HepG2 (cell line): ENCODE results near the gene PADI4. TPM values are rescaled to one million over a fixed set of nuclear protein-coding genes. Genes with fewer than 3 reads are reported as not detected.

Experiments used
- ATAC-seq: fragments of 200-7000 bp; cut with Tn5 transposase; 3 replicates; pipeline ENCODE4 v1.9.1; 2020; ENCODE audit warnings: mild to moderate bottlenecking, moderate library complexity
- BruUV-seq: library from RNA; stranded (reverse); fragments of 400-500 nt; replicated peaks from 2 replicates; lab custom pipeline; 2021; lab: Mats Ljungman, UMichigan
- CTCF ChIA-PET: fragments of 300-600 bp; formaldehyde crosslinking; extraction: SDS; loops from one replicate; lab custom pipeline; 2021; ENCODE audit warnings: low total read pairs, inconsistent platforms, low intra/inter-chr PET ratio; lab: Yijun Ruan, JAX
- POLR2A ChIA-PET: fragments of 350-600 bp; sonication (Branson Sonifier 250); formaldehyde crosslinking; loops from one replicate; lab custom pipeline; 2020; ENCODE audit warnings: antibody characterized with exemption, inconsistent platforms; lab: Yijun Ruan, JAX
- DNase-seq: peaks from one replicate; pipeline ENCODE4 v3.0.0-alpha.2; 2015; ENCODE audit warnings: low spot score
- FAIRE-seq: peaks from 3 replicates; lab custom pipeline; 2011; peaks lifted over from hg19 to GRCh38; lab: Jason Lieb, UNC
- H2AFZ ChIP-seq: one replicate; pipeline ENCODE4 v1.6.1; 2011; ENCODE audit warnings: low read length, inconsistent platforms
- H3K27ac ChIP-seq: fragments of 300-600 bp; 3 replicates; pipeline ENCODE4 v1.8.0; 2011; ENCODE audit warnings: mixed run types, mild to moderate bottlenecking, mixed read lengths, low read length, inconsistent platforms; ENCODE audit not compliant: insufficient read depth; ENCODE audit errors: extremely low read length
- H3K27me3 ChIP-seq, 2 experiments: fragments of 200-600 bp in 1 of 2; 2 replicates in 1 of 2; 3 replicates in 1 of 2; pipeline versions ENCODE4 v1.6.0 to v1.8.0; 2011; ENCODE audit warnings: low read length in 2 of 2, mild to moderate bottlenecking in 2 of 2, moderate library complexity in 2 of 2, inconsistent platforms in 1 of 2; ENCODE audit not compliant: insufficient read depth in 2 of 2, control insufficient read depth in 1 of 2
- H3K36me3 ChIP-seq, 2 experiments: fragments of 200-600 bp in 1 of 2; replicated peaks in 1 of 2; 2 replicates in 1 of 2; 3 replicates in 1 of 2; pipeline versions ENCODE4 v1.5.1 to v1.8.0; 2011; ENCODE audit warnings: low read length in 2 of 2, inconsistent platforms in 1 of 2; ENCODE audit not compliant: insufficient read depth in 2 of 2, control insufficient read depth in 1 of 2
- H3K4me1 ChIP-seq: 2 replicates; pipeline ENCODE4 v1.5.1; 2012; ENCODE audit warnings: low read length, inconsistent platforms; ENCODE audit not compliant: insufficient read depth
- H3K4me2 ChIP-seq: 2 replicates; pipeline ENCODE4 v1.6.0; 2011; ENCODE audit warnings: low read depth, low read length, inconsistent platforms
- H3K4me3 ChIP-seq, 3 experiments: fragments of 200-600 bp in 1 of 3; sonication (generic), shearing (Covaris generic) in 1 of 3; replicated peaks in 1 of 3; 2 replicates each; pipeline ENCODE4 v1.5.1; 2011 to 2016; ENCODE audit warnings: low read length in 3 of 3, inconsistent platforms in 2 of 3, low read depth in 2 of 3, mild to moderate bottlenecking in 2 of 3, control low read depth in 1 of 3, mixed read lengths in 1 of 3; ENCODE audit not compliant: insufficient read depth in 1 of 3
- H3K79me2 ChIP-seq: one replicate; pipeline ENCODE4 v1.6.1; 2011; ENCODE audit warnings: low read length, inconsistent platforms; ENCODE audit not compliant: insufficient read depth
- H3K9ac ChIP-seq: 2 replicates; pipeline ENCODE4 v1.6.0; 2011; ENCODE audit warnings: mild to moderate bottlenecking, low read depth, low read length, inconsistent platforms; ENCODE audit not compliant: insufficient read depth
- H3K9me3 ChIP-seq: 2 replicates; pipeline ENCODE4 v1.5.1; 2012; ENCODE audit warnings: mild to moderate bottlenecking, low read length
- H4K20me1 ChIP-seq: 2 replicates; pipeline ENCODE4 v1.6.0; 2011; ENCODE audit warnings: inconsistent platforms, mild to moderate bottlenecking, low read length, moderate library complexity; ENCODE audit not compliant: insufficient read depth
- AKAP8 ChIP-seq: sonication (generic); formaldehyde crosslinking; IDR thresholded peaks from 2 replicates; pipeline ENCODE4 v1.5.1; 2020; ENCODE audit warnings: mild to moderate bottlenecking, missing genetic modification reagents
- CBX5 ChIP-seq: sonication (generic); formaldehyde crosslinking; IDR thresholded peaks from 2 replicates; pipeline ENCODE4 v1.4.0; 2020; ENCODE audit warnings: missing genetic modification reagents, borderline replicate concordance
- E2F2 ChIP-seq: sonication (generic); formaldehyde crosslinking; IDR thresholded peaks from 2 replicates; pipeline ENCODE4 v1.4.0; 2020; ENCODE audit warnings: missing genetic modification reagents, borderline replicate concordance
- SAP130 ChIP-seq: IDR thresholded peaks from 2 replicates; pipeline ENCODE4 v1.6.1; 2016; ENCODE audit warnings: low read depth
- SIN3A ChIP-seq: IDR thresholded peaks from 2 replicates; pipeline ENCODE4 v1.6.1; 2011; ENCODE audit warnings: low read depth, mild to moderate bottlenecking, control low read depth, low read length, borderline replicate concordance
- TRIM24 ChIP-seq: sonication (generic); formaldehyde crosslinking; IDR thresholded peaks from 2 replicates; pipeline ENCODE4 v1.8.0; 2022; ENCODE audit warnings: mild to moderate bottlenecking, missing genetic modification reagents
- ZKSCAN5 ChIP-seq: sonication (generic); formaldehyde crosslinking; IDR thresholded peaks from 2 replicates; pipeline ENCODE4 v1.5.1; 2020; ENCODE audit warnings: mild to moderate bottlenecking, missing genetic modification reagents
- ZNF17 ChIP-seq: sonication (generic); formaldehyde crosslinking; IDR thresholded peaks from 2 replicates; pipeline ENCODE4 v1.5.0; 2020; ENCODE audit warnings: mild to moderate bottlenecking, missing genetic modification reagents
- ZNF430 ChIP-seq: sonication (generic); formaldehyde crosslinking; IDR thresholded peaks from 2 replicates; pipeline ENCODE4 v1.9.0; 2021; ENCODE audit warnings: mild to moderate bottlenecking, missing genetic modification reagents
- ZNF512 ChIP-seq: sonication (generic); formaldehyde crosslinking; IDR thresholded peaks from 2 replicates; pipeline ENCODE4 v1.4.0; 2020; ENCODE audit warnings: mild to moderate bottlenecking, missing genetic modification reagents
- WGBS: methylation state at CpG from one replicate; pipeline ENCODE4 v1.1.6; 2017; ENCODE audit warnings: low lambda C conversion rate; 5-methylcytosine and 5-hydroxymethylcytosine counted together
- in situ Hi-C: cut with HindIII; loops from 2 replicates; pipeline ENCODE4 v1.10.0; 2017; ENCODE audit warnings: low pct_unique_long_range_greater_than_20kb; ENCODE audit not compliant: extremely low pct_ligation_motif_present
- intact Hi-C: fragments of 100-400 bp; cut with micrococcal nuclease; formaldehyde crosslinking; loops from one replicate; pipeline ENCODE4 v1.10.0; 2022; ENCODE audit not compliant: unreplicated experiment
- polyA plus RNA-seq, 8 experiments: library from polyadenylated mRNA; depleted of rRNA in 3 of 8; stranded (reverse) in 7 of 8; unstranded in 1 of 8; fragments of >200 nt; fragmentation: Illumina TruSeq in 4 of 8; extraction: Trizol in 4 of 8; gene quantifications; 2 replicates each; pipeline versions ENCODE4 v1.2.1 to v1.2.3, GENCODE V29; 2011 to 2016; ENCODE audit warnings: low read depth in 4 of 8, missing spikeins in 1 of 8, mixed read lengths in 1 of 8; ENCODE audit not compliant: insufficient read depth in 1 of 8
- total RNA-seq, 5 experiments: library from RNA; depleted of rRNA; stranded (reverse); fragments of >200 nt; fragmentation: Illumina TruSeq; extraction: Trizol; gene quantifications; 2 replicates each; pipeline ENCODE4 v1.2.3, GENCODE V29; 2016; ENCODE audit warnings: low read depth in 1 of 5

The PADI4 gene
- total and polyA plus RNA-seq, 2 of the 13 experiments (the other 11 are each of a cell fraction or from before 2014, with no cell fraction given) = 0.04 TPM

- POLR2A ChIA-PET = no interaction called here
- intact Hi-C loops = no loop called here
- no peaks in the 10 kb centered on the region for H3K36me3 ChIP-seq
- TF ChIP-seq ZKSCAN5 (CRISPR knock-in tag) (no peak), AKAP8 (CRISPR knock-in tag) (no peak), SAP130 (no peak), ZNF512 (CRISPR knock-in tag) (no peak), TRIM24 (CRISPR knock-in tag) (no peak), SIN3A (no peak), E2F2 (no peak), CBX5 (no peak), ZNF17 (no peak), ZNF430 (no peak)
- TF ChIP-seq, all 625 proteins: peak for 0
- Histone ChIP-seq H3K4me3 (no peak overlapping the region), H3K9ac (no peak overlapping the region), H4K20me1 (no peaks in the 10 kb centered on the region), H2AFZ (no peak overlapping the region), H3K27ac (no peak overlapping the region), H3K79me2 (no peaks in the 10 kb centered on the region), H3K4me2 (no peak overlapping the region), H3K9me3 (no peaks in the 10 kb centered on the region), H3K27me3 (peaks cover 0 to 3% of the 10 kb centered on the region in 2 experiments; a peak in 2 of 5 replicates), H3K4me1 (no peaks in the 10 kb centered on the region)
- ATAC-seq (no peak), FAIRE-seq (no peak), DNase-seq (no peak)
- CTCF ChIA-PET = no interaction called here
- 23% methylated on average over 6 of the region's 8 CpGs for WGBS
- no TSS peak for BruUV-seq
- in situ Hi-C loops = no loop called here
Observed at GRCh38 chr1:17309426-17310067, 1.6 kb downstream of the PADI4 start.
